Smooth muscle cell (in vitro differentiated cells): ENCODE data around the gene TRABD2B. TPM values are rescaled to one million over a fixed set of nuclear protein-coding genes. Genes with fewer than 3 reads are reported as not detected.

Experiments used
- DNase-seq: peaks from one replicate; lab custom pipeline; 2025; ENCODE audit not compliant: unreplicated experiment; lab: John Stamatoyannopoulos, UW
- H2AFZ ChIP-seq: fragments of 200-600 bp; sonication (generic); 2 replicates; pipeline ENCODE4 v1.6.0; 2016; ENCODE audit warnings: antibody characterized with exemption, low read depth, mild to moderate bottlenecking
- H3F3A ChIP-seq: fragments of 200-600 bp; sonication (generic); 2 replicates; pipeline ENCODE4 v1.6.0; 2017; ENCODE audit warnings: antibody characterized with exemption, low read depth
- H3K27ac ChIP-seq: fragments of 200-600 bp; sonication (generic); 2 replicates; pipeline ENCODE4 v1.5.1; 2016; ENCODE audit warnings: low read depth, mild to moderate bottlenecking
- H3K27me3 ChIP-seq: fragments of 200-600 bp; sonication (generic); 2 replicates; pipeline ENCODE4 v1.6.1; 2016; ENCODE audit warnings: low read depth, mild to moderate bottlenecking
- H3K36me3 ChIP-seq: fragments of 200-600 bp; sonication (generic); 2 replicates; pipeline ENCODE4 v1.5.1; 2016; ENCODE audit warnings: low read depth
- H3K4me1 ChIP-seq: fragments of 200-600 bp; sonication (generic); 2 replicates; pipeline ENCODE4 v1.5.1; 2016; ENCODE audit warnings: low read depth
- H3K4me2 ChIP-seq: fragments of 200-600 bp; sonication (generic); 2 replicates; pipeline ENCODE4 v1.6.0; 2016; ENCODE audit warnings: mild to moderate bottlenecking
- H3K4me3 ChIP-seq: fragments of 200-600 bp; sonication (generic); 2 replicates; pipeline ENCODE4 v1.5.1; 2016; ENCODE audit warnings: mild to moderate bottlenecking
- H3K79me2 ChIP-seq: fragments of 200-600 bp; sonication (generic); 2 replicates; pipeline ENCODE4 v1.6.0; 2016; ENCODE audit warnings: low read depth, mild to moderate bottlenecking
- H3K9ac ChIP-seq: fragments of 200-600 bp; sonication (generic); 2 replicates; pipeline ENCODE4 v1.6.0; 2016; ENCODE audit warnings: low read depth
- H3K9me3 ChIP-seq: fragments of 200-600 bp; sonication (generic); replicated peaks from 2 replicates; pipeline ENCODE4 v1.5.1; 2016; ENCODE audit warnings: low read depth
- H4K20me1 ChIP-seq: fragments of 200-600 bp; sonication (generic); 2 replicates; pipeline ENCODE4 v1.6.0; 2016; ENCODE audit warnings: low read depth
- whole genome bisulfite sequencing: methylation state at CpG from one replicate; pipeline ENCODE4 v1.1.7; 2016; ENCODE audit warnings: low lambda C conversion rate; 5-methylcytosine and 5-hydroxymethylcytosine counted together
- polyA plus RNA-seq: library from polyadenylated mRNA; unstranded; fragments of >200 nt; fragmentation: Nextera tagmentation; extraction: Ambion mirVana; gene quantifications from 2 replicates; pipeline ENCODE4 v1.2.1, GENCODE V29; 2016
- total RNA-seq: library from RNA; depleted of rRNA; stranded (reverse); fragments of >200 nt; gene quantifications from 2 replicates; pipeline ENCODE4 v1.2.3, GENCODE V29; 2014
- TF ChIP-seq, protein P1 (sequence below): fragments of 200-600 bp; sonication (generic); IDR thresholded peaks from 2 replicates; pipeline ENCODE4 v1.5.1; 2017; ENCODE audit warnings: borderline replicate concordance, mild to moderate bottlenecking, antibody characterized with exemption; ENCODE audit not compliant: insufficient read depth, poor library complexity, severe bottlenecking

TRABD2B gene
- total and polyA plus RNA-seq, 2 experiments from 2014 or later, result 0.94 to 4.9 TPM

DNA sequence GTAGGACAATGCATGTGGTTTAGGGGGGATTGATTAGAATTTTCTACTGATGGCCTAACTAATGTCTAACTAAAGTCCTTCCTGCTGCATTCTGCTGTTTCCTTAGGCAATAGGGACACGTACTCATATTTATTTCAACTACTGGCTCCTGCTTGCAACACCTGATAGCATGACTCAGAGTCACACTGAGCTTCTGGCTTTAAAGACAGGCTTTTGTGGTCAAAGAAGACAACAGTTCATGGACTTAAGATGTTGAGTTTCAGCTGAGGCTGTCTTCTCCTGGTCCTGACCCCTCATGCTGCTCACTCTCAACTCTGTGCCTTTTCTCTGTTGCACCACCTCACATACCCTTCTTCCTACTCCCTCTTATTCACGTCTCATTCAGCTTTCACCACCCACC is 29.1 kb upstream of the TRABD2B start:
- TF ChIP-seq, protein P1, sequence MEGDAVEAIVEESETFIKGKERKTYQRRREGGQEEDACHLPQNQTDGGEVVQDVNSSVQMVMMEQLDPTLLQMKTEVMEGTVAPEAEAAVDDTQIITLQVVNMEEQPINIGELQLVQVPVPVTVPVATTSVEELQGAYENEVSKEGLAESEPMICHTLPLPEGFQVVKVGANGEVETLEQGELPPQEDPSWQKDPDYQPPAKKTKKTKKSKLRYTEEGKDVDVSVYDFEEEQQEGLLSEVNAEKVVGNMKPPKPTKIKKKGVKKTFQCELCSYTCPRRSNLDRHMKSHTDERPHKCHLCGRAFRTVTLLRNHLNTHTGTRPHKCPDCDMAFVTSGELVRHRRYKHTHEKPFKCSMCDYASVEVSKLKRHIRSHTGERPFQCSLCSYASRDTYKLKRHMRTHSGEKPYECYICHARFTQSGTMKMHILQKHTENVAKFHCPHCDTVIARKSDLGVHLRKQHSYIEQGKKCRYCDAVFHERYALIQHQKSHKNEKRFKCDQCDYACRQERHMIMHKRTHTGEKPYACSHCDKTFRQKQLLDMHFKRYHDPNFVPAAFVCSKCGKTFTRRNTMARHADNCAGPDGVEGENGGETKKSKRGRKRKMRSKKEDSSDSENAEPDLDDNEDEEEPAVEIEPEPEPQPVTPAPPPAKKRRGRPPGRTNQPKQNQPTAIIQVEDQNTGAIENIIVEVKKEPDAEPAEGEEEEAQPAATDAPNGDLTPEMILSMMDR, result no peak
- Histone ChIP-seq H3K4me1 (no peaks in the 10 kb centered on the region), H3K9ac (no peak overlapping the region), H3K36me3 (no peaks in the 10 kb centered on the region), H3K4me3 (no peak overlapping the region), H2AFZ (no peak overlapping the region), H3K27ac (peak overlapping the region; percentile 85), H3F3A (no peaks in the 10 kb centered on the region), H3K79me2 (no peaks in the 10 kb centered on the region), H3K4me2 (peak overlapping the region; percentile 10), H4K20me1 (no peaks in the 10 kb centered on the region), H3K27me3 (no peaks in the 10 kb centered on the region), H3K9me3 (no peaks in the 10 kb centered on the region)
- no peak for DNase-seq
- 23% methylated on average over 2 of the region's 2 CpGs for WGBS

DNA sequence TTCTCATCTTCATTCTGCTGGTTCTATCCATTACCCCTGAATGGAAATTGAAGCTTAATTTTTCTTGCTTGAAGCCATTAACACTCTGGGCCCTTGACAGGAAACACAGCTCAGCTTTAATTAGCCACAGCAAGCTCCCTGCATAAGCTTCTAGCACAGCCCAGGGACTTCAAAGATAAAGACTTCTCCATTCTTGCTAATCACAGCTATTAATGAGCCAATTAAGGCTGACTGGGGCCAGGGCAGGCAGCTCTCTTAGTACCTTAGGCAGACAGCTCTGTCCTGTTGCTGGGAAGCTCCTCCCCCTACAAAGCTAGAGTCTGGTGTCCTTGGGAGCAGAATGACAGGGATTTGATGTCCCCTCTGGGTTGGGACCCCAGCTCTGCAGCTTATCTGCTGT is 27.9 kb upstream of the TRABD2B start:
- H2AFZ ChIP-seq, result no peak overlapping the region
- H3K4me3 ChIP-seq, result no peak overlapping the region
- DNase-seq, result no peak
- H3K9me3 ChIP-seq, result no peaks in the 10 kb centered on the region
- no peak overlapping the region for H3K9ac ChIP-seq
- TF ChIP-seq, protein P1, result no peak
- H3K27me3 ChIP-seq, result no peaks in the 10 kb centered on the region
- no peak overlapping the region for H3K27ac ChIP-seq
- no peaks in the 10 kb centered on the region for H3F3A ChIP-seq
- H3K4me1 ChIP-seq, result no peaks in the 10 kb centered on the region
- no peaks in the 10 kb centered on the region for H3K36me3 ChIP-seq
- no peaks in the 10 kb centered on the region for H3K79me2 ChIP-seq
- H4K20me1 ChIP-seq, result no peaks in the 10 kb centered on the region
- H3K4me2 ChIP-seq, result no peak overlapping the region

DNA sequence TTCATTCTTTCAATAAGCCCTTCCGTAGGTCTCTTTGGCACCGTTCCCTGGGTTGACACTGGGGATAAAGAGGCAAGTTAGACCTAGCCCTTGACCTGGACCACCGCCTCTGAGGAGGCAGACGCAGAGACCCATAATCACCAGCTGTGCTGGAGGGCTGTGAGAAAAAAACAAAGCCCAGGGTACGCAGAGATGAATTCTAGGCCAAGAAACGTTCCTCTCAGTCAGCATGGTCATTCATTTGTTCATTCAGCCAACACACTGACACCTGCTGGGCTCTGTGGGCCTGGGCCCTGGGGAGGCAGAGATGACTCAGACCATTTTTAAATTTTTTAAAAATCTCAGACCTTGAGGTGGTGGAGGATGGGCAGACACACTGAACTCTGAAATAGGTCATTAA is 26.3 kb upstream of the TRABD2B start:
- Histone ChIP-seq H2AFZ (no peak overlapping the region), H3F3A (no peaks in the 10 kb centered on the region), H4K20me1 (no peaks in the 10 kb centered on the region), H3K4me1 (no peaks in the 10 kb centered on the region), H3K4me2 (no peak overlapping the region), H3K27ac (no peak overlapping the region), H3K36me3 (no peaks in the 10 kb centered on the region), H3K4me3 (no peak overlapping the region), H3K9ac (no peak overlapping the region), H3K9me3 (no peaks in the 10 kb centered on the region), H3K79me2 (no peaks in the 10 kb centered on the region), H3K27me3 (no peaks in the 10 kb centered on the region)
- DNase-seq, result no peak
- TF ChIP-seq, protein P1, result no peak
- 92% methylated on average over 6 of the region's 6 CpGs for WGBS

DNA sequence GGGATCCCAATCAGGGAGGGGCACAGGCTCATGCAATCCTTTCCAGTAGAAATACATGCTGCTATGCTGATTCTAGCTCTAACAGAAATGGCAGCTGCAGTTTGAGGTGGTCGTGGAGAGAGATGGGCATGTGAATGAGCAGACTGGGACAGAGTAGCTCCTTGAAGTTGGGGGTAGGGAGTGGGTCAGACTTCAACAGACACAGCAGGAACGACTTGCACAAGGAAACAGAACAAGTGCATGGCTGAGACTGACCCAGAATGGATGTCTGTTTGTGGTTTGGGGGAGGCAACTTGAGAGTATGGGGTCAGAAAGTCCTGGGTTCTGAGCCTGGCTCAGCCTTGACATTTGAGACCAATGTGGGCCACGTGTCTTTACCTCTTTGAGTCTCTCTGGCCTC is 25.1 kb upstream of the TRABD2B start:
- peaks cover 4% of the 10 kb centered on the region for H3K4me1 ChIP-seq
- H2AFZ ChIP-seq, result no peak overlapping the region
- no peak for DNase-seq
- H3K79me2 ChIP-seq, result no peaks in the 10 kb centered on the region
- WGBS, result 89% methylated on average over 3 of the region's 3 CpGs
- no peaks in the 10 kb centered on the region for H3K27me3 ChIP-seq
- no peaks in the 10 kb centered on the region for H3F3A ChIP-seq
- no peak overlapping the region for H3K9ac ChIP-seq
- H3K4me3 ChIP-seq, result no peak overlapping the region
- H3K36me3 ChIP-seq, result no peaks in the 10 kb centered on the region
- H3K27ac ChIP-seq, result no peak overlapping the region
- H4K20me1 ChIP-seq, result no peaks in the 10 kb centered on the region
- TF ChIP-seq, protein P1, result no peak
- H3K4me2 ChIP-seq, result no peak overlapping the region
- no peaks in the 10 kb centered on the region for H3K9me3 ChIP-seq
